ENCODE results near the gene AGXT. TPM values are rescaled to one million over a fixed set of nuclear protein-coding genes. Genes with fewer than 3 reads are reported as not detected.

Gene AGXT
- total and polyA plus RNA-seq, 2 of the 8 experiments (the other 6 are each of a cell fraction or from before 2014, with no cell fraction given), result 0.03 TPM; not detected in 1

GRCh38 chr2:240919161-240919781 is 50.6 kb downstream of the AGXT start:
- H2BK15ac ChIP-seq (ENCODE audit: low read length), result no peak overlapping the region
- no peak overlapping the region for H3K23ac ChIP-seq (ENCODE audit: insufficient read length)
- no peak overlapping the region for H3K9ac ChIP-seq (replicated peaks in 1 of 4; ENCODE audit: extremely low read depth in 1 of 4, low read depth in 3 of 4, low read length in 3 of 4)
- H4K8ac ChIP-seq (ENCODE audit: extremely low read depth, insufficient read depth, low read length), result peak overlapping the region; percentile 22; the same call in 1 of the 2 replicates
- H3K23me2 ChIP-seq (ENCODE audit: low read depth, low read length), result peaks cover 4% of the 10 kb centered on the region; the same call in 1 of the 2 replicates
- peaks cover 2 to 4% of the 10 kb centered on the region in 2 experiments for H4K20me1 ChIP-seq (replicated peaks in 1 of 2; ENCODE audit: control insufficient read depth in 1 of 2, insufficient read depth in 2 of 2, low read length in 2 of 2)
- no peaks in the 10 kb centered on the region for H3K9me3 ChIP-seq (ENCODE audit: insufficient read depth in 2 of 2, low read depth in 1 of 2, low read length in 1 of 2)
- H3K4ac ChIP-seq (replicated peaks; ENCODE audit: insufficient read length, low read depth, low read length), result no peak overlapping the region
- H3K36me3 ChIP-seq (ENCODE audit: control insufficient read depth in 2 of 4, insufficient read depth in 4 of 4, low read length in 3 of 4), result no peaks in the 10 kb centered on the region
- H4K91ac ChIP-seq (replicated peaks; ENCODE audit: insufficient read length, low read length), result no peak overlapping the region
- peaks cover 0 to 6% (median 3%) of the 10 kb centered on the region in 4 experiments; a peak in 4 of 7 replicates for H3K4me1 ChIP-seq (replicated peaks in 1 of 4; ENCODE audit: control insufficient read depth in 3 of 4, insufficient read depth in 4 of 4, low read length in 3 of 4)
- H3K18ac ChIP-seq (ENCODE audit: extremely low read depth, low read length), result no peak overlapping the region
- H2BK5ac ChIP-seq (ENCODE audit: low read depth, low read length), result no peak overlapping the region
- H2BK12ac ChIP-seq (ENCODE audit: low read depth, low read length), result no peak overlapping the region
- H3K4me3 ChIP-seq (ENCODE audit: extremely low read depth in 1 of 4, insufficient read depth in 2 of 4, low read depth in 3 of 4, low read length in 4 of 4), result no peak overlapping the region
- WGBS, 2 experiments (ENCODE audit: extremely low coverage in 1 of 2, insufficient coverage in 1 of 2, insufficient read length in 1 of 2, insufficient replicate concordance in 2 of 2, low coverage in 1 of 2, low lambda C conversion rate in 2 of 2, missing lambda C conversion rate in 1 of 2), result 91% methylated on average over 19 of the region's 19 CpGs; no CpG with 5 or more reads in 1 of the 2 experiments
- DNase-seq (ENCODE audit: low read depth in 1 of 2, low spot score in 2 of 2) (peak in 1 of 2 experiments; percentile 44), FAIRE-seq (no peak)
- no peak overlapping the region for H2AK5ac ChIP-seq (ENCODE audit: low read depth, low read length)
- no peak overlapping the region for H2BK20ac ChIP-seq (ENCODE audit: low read length)
- no peak overlapping the region for H2BK120ac ChIP-seq (replicated peaks; ENCODE audit: low read depth, low read length)
- no peaks in the 10 kb centered on the region for H3K79me1 ChIP-seq (ENCODE audit: low read depth, low read length)
- CTCF ChIA-PET (ENCODE audit: partially characterized antibody), result interaction anchor here (1.0 kb wide), 1 partner anchor 66 kb away, joined by 3 read pairs; no protein-coding TSS in a partner anchor
- peaks cover 1 to 9% (median 8%) of the 10 kb centered on the region in 4 experiments; a peak in 5 of 7 replicates for H3K27me3 ChIP-seq (replicated peaks in 1 of 4; ENCODE audit: control insufficient read depth in 3 of 4, extremely low read depth in 1 of 4, insufficient read depth in 3 of 4, low read length in 3 of 4)
- no peak overlapping the region for H3K27ac ChIP-seq (ENCODE audit: low read depth, low read length)
- H3K14ac ChIP-seq (ENCODE audit: insufficient read length), result no peak overlapping the region
- H3K79me2 ChIP-seq (ENCODE audit: control insufficient read depth in 1 of 2, insufficient read depth in 2 of 2, low read length in 2 of 2), result no peaks in the 10 kb centered on the region
- H4K5ac ChIP-seq (ENCODE audit: insufficient read length, low read depth, low read length), result no peak overlapping the region
- H3K56ac ChIP-seq (replicated peaks; ENCODE audit: insufficient read length, low read depth, low read length), result no peak overlapping the region
- POLR2A ChIA-PET (ENCODE audit: partially characterized antibody), result no interaction called here
- H3K4me2 ChIP-seq (ENCODE audit: insufficient read depth in 1 of 2, low read depth in 2 of 2, low read length in 2 of 2), result no peak overlapping the region
- H2AFZ ChIP-seq (ENCODE audit: low read length), result no peak overlapping the region
- TF ChIP-seq SRF (IDR thresholded peaks at IDR 0.05; ENCODE audit: low read depth, low read length) (no peak), FOSL1 (IDR thresholded peaks at IDR 0.05; ENCODE audit: insufficient read depth, low read depth, low read length) (no peak), BRCA1 (IDR thresholded peaks at IDR 0.05; ENCODE audit: low read depth, low read length) (no peak)

Measured in H1 (cell line).